ENCODE measurements around the gene ZCCHC7. TPM values are rescaled to one million over a fixed set of nuclear protein-coding genes. Genes with fewer than 3 reads are reported as not detected.

ZCCHC7 gene
- polyA plus RNA-seq, 2 of the 4 experiments (the other 2 are of a cell fraction) = 15.7 to 30.0 TPM

DNA sequence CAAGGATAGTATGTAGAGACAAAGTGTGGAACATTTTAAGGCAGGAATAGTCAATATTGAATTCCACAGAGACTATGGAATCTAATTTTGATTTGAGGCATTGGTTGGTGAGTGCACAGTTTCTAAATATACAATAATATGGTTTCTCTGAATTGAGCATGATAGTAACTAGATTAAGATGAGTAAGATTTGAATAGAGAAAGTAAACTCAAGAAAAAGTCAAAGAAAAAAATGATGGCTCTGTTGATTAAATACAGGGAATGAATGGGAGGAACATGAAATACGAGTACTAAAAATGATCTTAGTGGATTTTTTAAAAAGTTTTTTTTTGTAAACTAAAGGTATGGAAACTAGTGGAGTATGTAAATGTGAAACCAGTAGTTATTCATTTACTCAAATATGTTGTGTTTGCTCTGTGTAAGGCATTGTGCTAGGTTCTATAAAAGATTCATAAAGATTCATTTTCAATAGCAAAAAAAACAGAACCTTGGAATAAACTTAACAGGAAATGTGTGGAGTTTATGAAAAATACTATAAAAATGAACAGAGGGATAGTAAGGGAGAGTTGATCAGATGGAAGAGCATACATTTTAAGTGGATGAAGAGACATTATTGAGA is 101.2 kb downstream of the ZCCHC7 start:
- H3K4me1 ChIP-seq = peaks cover 9% of the 10 kb centered on the region; the same call in 1 of the 3 replicates
- ChIA-PET CTCF (interaction anchor here (1.1 kb wide), 1 partner anchor 15 kb away, joined by 3 read pairs; no protein-coding TSS in a partner anchor), POLR2A (no interaction called here)
- 96% methylated on average over 1 of the region's 1 CpG for WGBS (ENCODE audit: missing lambda C conversion rate)
- ATAC-seq (no peak), FAIRE-seq (no peak), DNase-seq (ENCODE audit: low read depth in 1 of 2, low spot score in 1 of 2) (no peak)
- H3K4me3 ChIP-seq = no peak overlapping the region
- no peak overlapping the region for H3K4me2 ChIP-seq
- no peak overlapping the region for H3K27ac ChIP-seq
- H3K9me3 ChIP-seq = no peaks in the 10 kb centered on the region
- no peak for TF ChIP-seq EP300 (IDR thresholded peaks at IDR 0.05)
- no peak for TF ChIP-seq CBX2 (IDR thresholded peaks at IDR 0.05; ENCODE audit: borderline replicate concordance, low read depth)
- no peak for TF ChIP-seq SREBF2 (IDR thresholded peaks at IDR 0.05)
- TF ChIP-seq NPAS2 (CRISPR knock-in tag; IDR thresholded peaks at IDR 0.05; ENCODE audit: borderline replicate concordance) = no peak
- TF ChIP-seq PHF8 (IDR thresholded peaks at IDR 0.05; ENCODE audit: borderline replicate concordance, low read depth) = no peak
- no peak for TF ChIP-seq MYC (IDR thresholded peaks at IDR 0.05; ENCODE audit: borderline replicate concordance, low read length)
- no peak for TF ChIP-seq ZFP36 (IDR thresholded peaks at IDR 0.05; ENCODE audit: borderline replicate concordance, partially characterized antibody)
- no peak for TF ChIP-seq EHF (CRISPR knock-in tag; IDR thresholded peaks at IDR 0.05)
- TF ChIP-seq, protein P1, sequence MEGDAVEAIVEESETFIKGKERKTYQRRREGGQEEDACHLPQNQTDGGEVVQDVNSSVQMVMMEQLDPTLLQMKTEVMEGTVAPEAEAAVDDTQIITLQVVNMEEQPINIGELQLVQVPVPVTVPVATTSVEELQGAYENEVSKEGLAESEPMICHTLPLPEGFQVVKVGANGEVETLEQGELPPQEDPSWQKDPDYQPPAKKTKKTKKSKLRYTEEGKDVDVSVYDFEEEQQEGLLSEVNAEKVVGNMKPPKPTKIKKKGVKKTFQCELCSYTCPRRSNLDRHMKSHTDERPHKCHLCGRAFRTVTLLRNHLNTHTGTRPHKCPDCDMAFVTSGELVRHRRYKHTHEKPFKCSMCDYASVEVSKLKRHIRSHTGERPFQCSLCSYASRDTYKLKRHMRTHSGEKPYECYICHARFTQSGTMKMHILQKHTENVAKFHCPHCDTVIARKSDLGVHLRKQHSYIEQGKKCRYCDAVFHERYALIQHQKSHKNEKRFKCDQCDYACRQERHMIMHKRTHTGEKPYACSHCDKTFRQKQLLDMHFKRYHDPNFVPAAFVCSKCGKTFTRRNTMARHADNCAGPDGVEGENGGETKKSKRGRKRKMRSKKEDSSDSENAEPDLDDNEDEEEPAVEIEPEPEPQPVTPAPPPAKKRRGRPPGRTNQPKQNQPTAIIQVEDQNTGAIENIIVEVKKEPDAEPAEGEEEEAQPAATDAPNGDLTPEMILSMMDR (IDR thresholded peaks at IDR 0.05) = no peak

DNA sequence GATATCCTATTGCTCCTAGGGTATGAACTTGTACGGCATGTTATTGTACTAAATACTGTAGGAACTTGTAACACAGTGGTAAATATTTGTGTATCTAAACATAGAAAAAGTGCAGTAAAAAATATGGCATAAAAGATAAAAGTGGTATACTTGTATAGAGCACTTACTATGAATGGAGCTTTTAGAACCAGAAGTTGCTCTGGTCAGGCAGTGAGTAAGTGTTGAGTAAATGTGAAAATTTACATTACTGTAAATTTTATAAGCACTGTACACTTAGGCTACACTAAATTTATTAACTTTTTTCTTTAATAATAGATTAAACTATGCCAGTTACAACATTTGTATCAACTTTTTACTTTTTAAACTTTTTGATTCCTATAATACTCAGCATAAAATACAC is 109.1 kb downstream of the ZCCHC7 start:
- TF ChIP-seq HDAC2 (IDR thresholded peaks at IDR 0.05) (no peak), MYC (IDR thresholded peaks at IDR 0.05; ENCODE audit: borderline replicate concordance, low read length) (no peak), FOSL2 (IDR thresholded peaks at IDR 0.05) (no peak), FOSL2 (CRISPR knock-in tag; IDR thresholded peaks at IDR 0.05) (no peak), TFCP2L1 (CRISPR knock-in tag; IDR thresholded peaks at IDR 0.05) (no peak), HOXB5 (CRISPR knock-in tag; IDR thresholded peaks at IDR 0.05) (no peak), NPAS2 (CRISPR knock-in tag; IDR thresholded peaks at IDR 0.05; ENCODE audit: borderline replicate concordance) (no peak), ESRRA (IDR thresholded peaks at IDR 0.05; ENCODE audit: borderline replicate concordance, low read length) (no peak)
- TF ChIP-seq, protein P2, sequence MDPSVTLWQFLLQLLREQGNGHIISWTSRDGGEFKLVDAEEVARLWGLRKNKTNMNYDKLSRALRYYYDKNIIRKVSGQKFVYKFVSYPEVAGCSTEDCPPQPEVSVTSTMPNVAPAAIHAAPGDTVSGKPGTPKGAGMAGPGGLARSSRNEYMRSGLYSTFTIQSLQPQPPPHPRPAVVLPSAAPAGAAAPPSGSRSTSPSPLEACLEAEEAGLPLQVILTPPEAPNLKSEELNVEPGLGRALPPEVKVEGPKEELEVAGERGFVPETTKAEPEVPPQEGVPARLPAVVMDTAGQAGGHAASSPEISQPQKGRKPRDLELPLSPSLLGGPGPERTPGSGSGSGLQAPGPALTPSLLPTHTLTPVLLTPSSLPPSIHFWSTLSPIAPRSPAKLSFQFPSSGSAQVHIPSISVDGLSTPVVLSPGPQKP (IDR thresholded peaks at IDR 0.05; ENCODE audit: low read depth, low read length) = no peak
- TF ChIP-seq, protein P3, sequence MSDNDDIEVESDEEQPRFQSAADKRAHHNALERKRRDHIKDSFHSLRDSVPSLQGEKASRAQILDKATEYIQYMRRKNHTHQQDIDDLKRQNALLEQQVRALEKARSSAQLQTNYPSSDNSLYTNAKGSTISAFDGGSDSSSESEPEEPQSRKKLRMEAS (IDR thresholded peaks at IDR 0.05) = no peak
- TF ChIP-seq, protein P1 (IDR thresholded peaks at IDR 0.05) = no peak
- TF ChIP-seq, protein P4, sequence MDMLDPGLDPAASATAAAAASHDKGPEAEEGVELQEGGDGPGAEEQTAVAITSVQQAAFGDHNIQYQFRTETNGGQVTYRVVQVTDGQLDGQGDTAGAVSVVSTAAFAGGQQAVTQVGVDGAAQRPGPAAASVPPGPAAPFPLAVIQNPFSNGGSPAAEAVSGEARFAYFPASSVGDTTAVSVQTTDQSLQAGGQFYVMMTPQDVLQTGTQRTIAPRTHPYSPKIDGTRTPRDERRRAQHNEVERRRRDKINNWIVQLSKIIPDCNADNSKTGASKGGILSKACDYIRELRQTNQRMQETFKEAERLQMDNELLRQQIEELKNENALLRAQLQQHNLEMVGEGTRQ (IDR thresholded peaks at IDR 0.05) = no peak
- H3K9me3 ChIP-seq = no peaks in the 10 kb centered on the region
- peaks cover 20% of the 10 kb centered on the region for H3K4me1 ChIP-seq
- FAIRE-seq = no peak
- DNase-seq (ENCODE audit: low read depth in 1 of 2, low spot score in 1 of 2) = no peak
- ATAC-seq = no peak
- ChIA-PET POLR2A (no interaction called here), CTCF (interaction anchor here (0.6 kb wide), 1 partner anchor 177 kb away, joined by 3 read pairs; no protein-coding TSS in a partner anchor)
- H3K27ac ChIP-seq = no peak overlapping the region
- H3K4me3 ChIP-seq = no peak overlapping the region
- WGBS (ENCODE audit: missing lambda C conversion rate) = 85% methylated on average over 1 of the region's 1 CpG
- peak overlapping the region; percentile 47 for H3K4me2 ChIP-seq
